ENCODE results near the gene TBX1. TPM values are rescaled to one million over a fixed set of nuclear protein-coding genes. Genes with fewer than 3 reads are reported as not detected.

TBX1 gene
- total RNA-seq, 1 donor from 2014 or later: not detected

DNA sequence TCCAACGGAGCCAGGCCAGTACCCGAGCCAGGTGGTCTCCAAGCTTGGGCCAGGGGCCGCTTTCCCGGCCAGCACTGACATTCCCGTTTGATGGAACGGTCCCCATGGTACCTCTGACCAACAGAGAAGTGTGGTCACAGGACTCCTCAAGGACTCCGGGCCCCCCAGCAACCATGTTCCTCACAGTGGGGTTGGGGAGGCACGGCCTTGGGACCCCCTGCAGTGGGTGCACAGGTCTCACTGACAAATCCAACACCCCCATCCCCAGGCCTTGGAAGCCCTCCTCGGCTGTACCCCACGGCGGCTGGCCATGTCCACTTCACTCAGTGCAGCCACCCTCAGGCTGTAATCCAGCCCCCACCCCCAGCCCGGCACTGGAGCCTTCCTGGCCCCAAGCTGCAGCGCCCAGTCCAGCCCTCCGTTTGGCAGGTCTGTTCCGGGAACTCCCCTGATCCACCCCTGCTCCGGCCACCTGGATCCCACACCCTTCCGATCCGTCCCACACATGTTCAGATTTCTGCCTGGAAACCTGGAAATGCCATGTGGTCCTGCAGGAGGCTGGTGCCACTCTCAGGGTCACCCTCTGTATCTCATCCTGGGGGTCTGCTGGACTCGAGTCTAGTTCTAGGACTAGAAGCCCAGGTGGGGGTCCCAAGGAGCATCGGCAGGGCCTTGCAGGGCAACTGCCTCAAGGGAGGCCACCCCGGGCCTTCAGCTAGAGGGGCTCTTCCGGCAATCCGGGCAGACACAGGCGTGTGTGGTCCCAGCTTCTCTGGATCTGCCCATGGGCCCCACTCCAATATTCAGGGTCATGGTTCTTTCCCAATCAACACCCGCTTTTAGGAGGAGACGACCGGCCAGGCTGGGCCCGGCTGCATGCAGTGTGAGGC, 26.6 kb downstream of the TBX1 start:
- Mint-ChIP-seq H3K9me3 (peaks cover 5% of the 10 kb centered on the region), H3K27me3 (peaks cover 6% of the 10 kb centered on the region), H3K4me3 (no peak overlapping the region), H3K27ac (no peak overlapping the region), H3K4me1 (no peaks in the 10 kb centered on the region), H3K36me3 (ENCODE audit: low read depth) (peaks cover 18% of the 10 kb centered on the region)
- no peak for DNase-seq
- ChIA-PET POLR2A (no interaction called here), CTCF (no interaction called here)
- TF ChIP-seq CTCF (IDR thresholded peaks at IDR 0.05): no peak
- intact Hi-C loops (cut with micrococcal nuclease): no loop called here
- ATAC-seq (ENCODE audit: low read depth): no peak

DNA sequence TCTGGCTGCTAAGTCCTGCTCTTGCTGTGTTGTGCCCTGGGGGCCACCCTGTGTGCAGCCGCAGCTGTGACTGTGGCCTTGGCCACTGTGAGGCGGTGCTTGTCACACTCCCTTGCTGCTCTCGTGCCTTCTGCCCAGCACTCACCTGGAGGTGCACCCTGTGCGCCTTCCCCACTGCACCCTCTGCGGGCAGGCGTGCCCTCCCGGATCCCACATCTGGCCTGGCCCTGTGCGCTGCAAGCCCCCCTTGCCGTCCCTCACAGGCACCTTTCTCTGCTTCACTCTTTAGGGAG, 27.2 kb downstream of the TBX1 start:
- no peak for TF ChIP-seq CTCF (IDR thresholded peaks at IDR 0.05)
- no peak overlapping the region for H3K4me3 Mint-ChIP-seq
- H3K9me3 Mint-ChIP-seq: peaks cover 10% of the 10 kb centered on the region
- ATAC-seq (ENCODE audit: low read depth) (no peak), DNase-seq (no peak)
- intact Hi-C loops (cut with micrococcal nuclease): no loop called here
- no peaks in the 10 kb centered on the region for H3K4me1 Mint-ChIP-seq
- POLR2A ChIA-PET: no interaction called here
- peaks cover 24% of the 10 kb centered on the region for H3K36me3 Mint-ChIP-seq (ENCODE audit: low read depth)
- H3K27me3 Mint-ChIP-seq: peaks cover 6% of the 10 kb centered on the region
- H3K27ac Mint-ChIP-seq: no peak overlapping the region
- CTCF ChIA-PET: no interaction called here

- H3K36me3 Mint-ChIP-seq (ENCODE audit: low read depth): peaks cover 29% of the 10 kb centered on the region
- no peak overlapping the region for H3K27ac Mint-ChIP-seq
- peaks cover 16% of the 10 kb centered on the region for H3K9me3 Mint-ChIP-seq
- no peak for DNase-seq
- H3K27me3 Mint-ChIP-seq: no peaks in the 10 kb centered on the region
- ChIA-PET CTCF (no interaction called here), POLR2A (no interaction called here)
- no peak overlapping the region for H3K4me3 Mint-ChIP-seq
- no peaks in the 10 kb centered on the region for H3K4me1 Mint-ChIP-seq
- intact Hi-C loops (cut with micrococcal nuclease): no loop called here
- no peak for ATAC-seq (ENCODE audit: low read depth)
- no peak for TF ChIP-seq CTCF (IDR thresholded peaks at IDR 0.05)
Observed at GRCh38 chr22:19788661-19789225, 28.2 kb downstream of the TBX1 start.

- ChIA-PET CTCF (no interaction called here), POLR2A (no interaction called here)
- no peak overlapping the region for H3K27ac Mint-ChIP-seq
- DNase-seq (no peak), ATAC-seq (ENCODE audit: low read depth) (no peak)
- H3K27me3 Mint-ChIP-seq: no peaks in the 10 kb centered on the region
- TF ChIP-seq CTCF (IDR thresholded peaks at IDR 0.05): no peak
- peaks cover 16% of the 10 kb centered on the region for H3K9me3 Mint-ChIP-seq
- no peaks in the 10 kb centered on the region for H3K4me1 Mint-ChIP-seq
- H3K36me3 Mint-ChIP-seq (ENCODE audit: low read depth): peaks cover 34% of the 10 kb centered on the region
- H3K4me3 Mint-ChIP-seq: no peak overlapping the region
- intact Hi-C loops (cut with micrococcal nuclease): no loop called here
Observed at GRCh38 chr22:19789406-19789805, 28.8 kb downstream of the TBX1 start.

DNA sequence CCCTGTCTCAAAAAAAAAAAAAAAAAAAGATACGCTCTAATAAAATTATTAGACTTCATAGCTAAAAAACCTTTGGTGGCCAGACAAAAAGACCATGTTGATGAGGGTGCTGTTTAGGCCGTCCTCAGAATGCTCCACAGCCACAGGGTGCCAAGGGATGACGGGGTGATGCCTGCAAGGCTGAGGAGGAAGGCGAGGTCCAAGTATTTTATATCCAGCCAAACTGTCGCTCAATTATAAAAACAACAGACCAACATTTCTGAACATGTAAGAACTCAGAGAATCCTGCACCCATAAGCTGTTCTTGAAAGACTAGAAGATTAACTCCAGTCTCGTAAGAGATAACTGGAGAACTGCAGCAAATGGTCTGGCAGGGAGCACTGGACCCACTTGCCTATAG, 29.2 kb downstream of the TBX1 start:
- Mint-ChIP-seq H3K27me3 (no peaks in the 10 kb centered on the region), H3K27ac (no peak overlapping the region), H3K4me1 (no peaks in the 10 kb centered on the region), H3K4me3 (no peak overlapping the region), H3K36me3 (ENCODE audit: low read depth) (peaks cover 36% of the 10 kb centered on the region), H3K9me3 (peaks cover 16% of the 10 kb centered on the region)
- ChIA-PET CTCF (no interaction called here), POLR2A (no interaction called here)
- no peak for TF ChIP-seq CTCF (IDR thresholded peaks at IDR 0.05)
- intact Hi-C loops (cut with micrococcal nuclease): no loop called here
- DNase-seq (no peak), ATAC-seq (ENCODE audit: low read depth) (no peak)
